ENCODE measurements around the gene NBPF20. TPM values are rescaled to one million over a fixed set of nuclear protein-coding genes. Genes with fewer than 3 reads are reported as not detected.
"Not testable (repeated sequence)": the region's sequence is repeated elsewhere in the genome, so short reads cannot be mapped to it uniquely, and the experiment has no call there.

NBPF20 gene
- total RNA-seq, 1 experiment from 2014 or later = 3.8 TPM

GRCh38 chr1:145453873-145454823, 28.7 kb upstream of the NBPF20 start:
- H3K4me2 ChIP-seq; H3K27me3 ChIP-seq (ENCODE audit: insufficient read depth, low read depth); DNase-seq; H3F3A ChIP-seq (ENCODE audit: insufficient read depth, low read depth); H3K9me3 ChIP-seq (ENCODE audit: insufficient read depth, low read depth); H2AFZ ChIP-seq; intact Hi-C loops (cut with micrococcal nuclease; ENCODE audit: unreplicated experiment); CTCF ChIA-PET; BruUV-seq (replicated peaks); H3K27ac ChIP-seq; H4K20me1 ChIP-seq (ENCODE audit: insufficient read depth); H3K4me1 ChIP-seq (replicated peaks; ENCODE audit: insufficient read depth); H3K36me3 ChIP-seq (ENCODE audit: low read depth); H3K4me3 ChIP-seq; POLR2A ChIA-PET (ENCODE audit: unreplicated experiment); H3K79me2 ChIP-seq (ENCODE audit: low read depth); H3K9me2 ChIP-seq (ENCODE audit: insufficient read depth): not testable (repeated sequence)

DNA sequence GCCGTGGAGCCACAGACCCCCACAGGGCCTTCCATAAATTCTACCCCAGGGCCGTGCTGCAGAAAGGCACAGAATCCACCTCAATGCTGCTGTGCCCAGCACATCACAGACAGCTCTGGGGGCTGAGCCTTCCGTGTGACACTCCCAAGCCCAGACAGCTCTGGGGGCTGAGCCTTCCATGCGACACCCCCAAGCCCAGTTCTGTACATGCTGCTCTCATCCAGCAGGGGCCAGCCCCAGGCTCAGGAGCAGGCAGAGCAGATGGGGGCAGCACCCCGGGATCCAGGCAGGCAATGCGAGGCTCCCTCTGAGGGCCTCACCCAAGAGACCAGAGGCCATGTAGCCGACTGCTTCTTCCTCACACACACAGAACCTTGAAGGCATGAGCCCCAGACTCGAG, 27.1 kb upstream of the NBPF20 start:
- DNase-seq; H3K36me3 ChIP-seq (ENCODE audit: low read depth); H3K9me3 ChIP-seq (ENCODE audit: insufficient read depth, low read depth); H3K4me3 ChIP-seq; intact Hi-C loops (cut with micrococcal nuclease; ENCODE audit: unreplicated experiment); H3K4me1 ChIP-seq (replicated peaks; ENCODE audit: insufficient read depth); POLR2A ChIA-PET (ENCODE audit: unreplicated experiment); H3F3A ChIP-seq (ENCODE audit: insufficient read depth, low read depth); CTCF ChIA-PET; H3K27me3 ChIP-seq (ENCODE audit: insufficient read depth, low read depth); H3K4me2 ChIP-seq; H3K27ac ChIP-seq; H2AFZ ChIP-seq; H4K20me1 ChIP-seq (ENCODE audit: insufficient read depth); H3K79me2 ChIP-seq (ENCODE audit: low read depth); H3K9me2 ChIP-seq (ENCODE audit: insufficient read depth); BruUV-seq (replicated peaks): not testable (repeated sequence)

- H3K4me3 ChIP-seq; H2AFZ ChIP-seq; H3K4me1 ChIP-seq (replicated peaks; ENCODE audit: insufficient read depth); H3F3A ChIP-seq (ENCODE audit: insufficient read depth, low read depth); H3K4me2 ChIP-seq; H3K79me2 ChIP-seq (ENCODE audit: low read depth); POLR2A ChIA-PET (ENCODE audit: unreplicated experiment); H3K27me3 ChIP-seq (ENCODE audit: insufficient read depth, low read depth); H3K27ac ChIP-seq; H3K36me3 ChIP-seq (ENCODE audit: low read depth); H3K9me3 ChIP-seq (ENCODE audit: insufficient read depth, low read depth); CTCF ChIA-PET; H4K20me1 ChIP-seq (ENCODE audit: insufficient read depth); BruUV-seq (replicated peaks); H3K9me2 ChIP-seq (ENCODE audit: insufficient read depth); intact Hi-C loops (cut with micrococcal nuclease; ENCODE audit: unreplicated experiment): not testable (repeated sequence)
- DNase-seq = peak in 1 of 2 experiments; percentile 36
Observed at GRCh38 chr1:145451914-145452313, 26.5 kb upstream of the NBPF20 start.

DNA sequence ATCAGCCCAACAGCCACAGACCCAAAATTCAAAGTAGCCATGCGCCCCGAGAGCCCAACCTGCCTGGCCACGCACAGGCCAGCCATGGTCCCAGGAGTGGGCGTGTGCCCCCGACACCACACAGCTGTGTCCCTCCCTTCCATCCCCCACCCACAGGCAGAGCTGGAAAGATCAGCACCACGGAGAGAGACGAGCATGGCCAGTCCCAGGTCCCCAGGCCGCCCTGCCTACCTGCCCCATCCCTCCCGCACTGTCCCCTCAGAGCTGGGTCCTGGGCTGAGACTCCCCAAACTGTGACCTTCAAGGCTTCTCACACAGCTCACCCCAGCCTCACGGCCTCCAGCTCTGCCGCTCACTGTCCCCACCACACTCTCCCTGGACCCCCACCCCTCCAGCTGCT, 19.8 kb upstream of the NBPF20 start:
- intact Hi-C loops (cut with micrococcal nuclease; ENCODE audit: unreplicated experiment); H3K4me3 ChIP-seq; H4K20me1 ChIP-seq (ENCODE audit: insufficient read depth); H3K4me2 ChIP-seq; H3K4me1 ChIP-seq (replicated peaks; ENCODE audit: insufficient read depth); H3K27ac ChIP-seq; POLR2A ChIA-PET (ENCODE audit: unreplicated experiment); H3K9me2 ChIP-seq (ENCODE audit: insufficient read depth); DNase-seq; H3F3A ChIP-seq (ENCODE audit: insufficient read depth, low read depth); H3K36me3 ChIP-seq (ENCODE audit: low read depth); H3K9me3 ChIP-seq (ENCODE audit: insufficient read depth, low read depth); H3K79me2 ChIP-seq (ENCODE audit: low read depth); H3K27me3 ChIP-seq (ENCODE audit: insufficient read depth, low read depth); H2AFZ ChIP-seq; CTCF ChIA-PET; BruUV-seq (replicated peaks): not testable (repeated sequence)

GRCh38 chr1:145442340-145442739, 16.9 kb upstream of the NBPF20 start:
- DNase-seq; H3K9me3 ChIP-seq (ENCODE audit: insufficient read depth, low read depth); H3K4me3 ChIP-seq; POLR2A ChIA-PET (ENCODE audit: unreplicated experiment); H2AFZ ChIP-seq; H3K4me2 ChIP-seq; H3K36me3 ChIP-seq (ENCODE audit: low read depth); CTCF ChIA-PET; H3K79me2 ChIP-seq (ENCODE audit: low read depth); H4K20me1 ChIP-seq (ENCODE audit: insufficient read depth); H3K27ac ChIP-seq; H3K27me3 ChIP-seq (ENCODE audit: insufficient read depth, low read depth); H3K9me2 ChIP-seq (ENCODE audit: insufficient read depth); H3K4me1 ChIP-seq (replicated peaks; ENCODE audit: insufficient read depth); H3F3A ChIP-seq (ENCODE audit: insufficient read depth, low read depth); intact Hi-C loops (cut with micrococcal nuclease; ENCODE audit: unreplicated experiment); BruUV-seq (replicated peaks): not testable (repeated sequence)

DNA sequence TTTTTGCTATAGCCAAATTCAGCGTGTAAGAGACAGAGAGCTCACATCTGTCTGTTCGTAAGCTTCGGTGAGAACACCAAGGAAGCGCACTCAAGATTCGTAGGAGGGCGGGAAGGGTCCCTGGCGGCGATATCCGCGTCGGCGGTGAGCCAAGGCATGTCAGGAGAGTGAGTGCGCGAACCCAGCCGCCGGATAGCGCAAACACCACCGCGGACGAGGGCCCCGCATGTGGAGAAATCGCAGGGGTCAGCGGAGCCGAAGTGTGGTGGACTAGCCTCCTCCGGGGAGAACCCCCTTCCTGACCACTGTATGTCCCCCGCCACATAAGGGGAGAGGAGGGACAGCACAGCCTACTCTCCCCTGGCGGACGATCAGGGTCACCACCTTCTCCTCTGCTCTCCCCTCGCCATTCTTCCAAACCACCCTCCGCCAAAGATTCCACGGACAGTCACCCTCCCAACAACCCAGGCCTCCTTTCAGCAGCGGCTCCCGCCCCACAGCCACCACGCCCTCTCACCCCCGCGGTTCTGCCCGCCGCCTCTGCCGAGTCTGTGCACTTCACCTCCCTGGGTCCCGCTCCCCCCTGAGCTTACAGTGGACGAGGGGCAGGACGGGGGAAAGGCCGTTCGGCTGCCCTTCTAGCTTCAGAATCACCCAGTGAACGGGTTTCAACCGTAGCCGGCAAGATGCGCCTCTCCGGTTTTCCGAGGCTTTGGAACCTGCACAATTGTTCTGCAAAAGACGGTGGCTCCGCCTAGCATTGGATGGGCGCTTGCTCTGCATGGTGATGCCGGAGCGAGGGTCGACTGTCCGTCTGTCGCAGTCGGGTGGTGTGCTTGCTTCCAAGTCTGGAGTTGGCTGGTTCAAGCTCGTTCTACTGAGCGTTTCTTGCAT, 6.2 kb upstream of the NBPF20 start:
- H3F3A ChIP-seq (ENCODE audit: insufficient read depth, low read depth); BruUV-seq (replicated peaks); DNase-seq; H3K9me3 ChIP-seq (ENCODE audit: insufficient read depth, low read depth); H4K20me1 ChIP-seq (ENCODE audit: insufficient read depth); H3K4me1 ChIP-seq (replicated peaks; ENCODE audit: insufficient read depth); H3K4me3 ChIP-seq; H3K79me2 ChIP-seq (ENCODE audit: low read depth); intact Hi-C loops (cut with micrococcal nuclease; ENCODE audit: unreplicated experiment); H3K9me2 ChIP-seq (ENCODE audit: insufficient read depth); H2AFZ ChIP-seq; POLR2A ChIA-PET (ENCODE audit: unreplicated experiment); CTCF ChIA-PET; H3K36me3 ChIP-seq (ENCODE audit: low read depth); H3K27ac ChIP-seq; H3K4me2 ChIP-seq: not testable (repeated sequence)
- peaks cover 13% of the 10 kb centered on the region for H3K27me3 ChIP-seq (ENCODE audit: insufficient read depth, low read depth)

DNA sequence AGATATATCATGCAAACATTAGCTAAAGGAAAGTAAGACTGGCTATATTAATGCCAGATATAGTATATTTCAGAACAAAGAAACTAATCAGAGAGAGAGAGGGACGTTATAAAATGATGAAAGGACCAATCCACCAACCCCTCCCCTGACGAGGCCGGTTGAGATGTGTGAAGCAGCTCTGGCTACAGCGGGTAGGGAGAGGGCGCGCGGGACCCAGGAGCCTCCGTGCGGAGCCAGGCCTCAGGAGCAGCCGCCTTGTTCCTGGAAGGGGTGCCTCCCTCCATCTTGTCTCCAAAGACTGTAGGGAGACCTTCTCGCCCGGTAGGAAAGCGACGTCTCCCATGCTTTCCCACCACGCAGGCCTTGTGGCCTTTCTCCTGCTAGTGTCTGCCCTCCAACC, 5.4 kb upstream of the NBPF20 start:
- H3K4me2 ChIP-seq; H3K79me2 ChIP-seq (ENCODE audit: low read depth); H3K4me3 ChIP-seq; CTCF ChIA-PET; H2AFZ ChIP-seq; H3K36me3 ChIP-seq (ENCODE audit: low read depth); intact Hi-C loops (cut with micrococcal nuclease; ENCODE audit: unreplicated experiment); POLR2A ChIA-PET (ENCODE audit: unreplicated experiment); H3K4me1 ChIP-seq (replicated peaks; ENCODE audit: insufficient read depth); H3K27ac ChIP-seq; BruUV-seq (replicated peaks); H3K9me2 ChIP-seq (ENCODE audit: insufficient read depth); DNase-seq; H3K9me3 ChIP-seq (ENCODE audit: insufficient read depth, low read depth); H3F3A ChIP-seq (ENCODE audit: insufficient read depth, low read depth); H4K20me1 ChIP-seq (ENCODE audit: insufficient read depth): not testable (repeated sequence)
- peaks cover 13% of the 10 kb centered on the region for H3K27me3 ChIP-seq (ENCODE audit: insufficient read depth, low read depth)
